K562 (cell line): ENCODE data around the gene MATN1. TPM values are rescaled to one million over a fixed set of nuclear protein-coding genes. Genes with fewer than 3 reads are reported as not detected.

ENCODE experiments used
- CHCHD3 ChIP-seq: fragments of 250-450 bp; sonication (Bioruptor Pico); IDR thresholded peaks from 2 replicates; pipeline ENCODE4 v2.1.2; 2022; ENCODE audit warnings: mild to moderate bottlenecking
- CREBBP ChIP-seq: IDR thresholded peaks from one replicate; pipeline ENCODE4 v1.6.1; 2012; ENCODE audit warnings: low read depth, mild to moderate bottlenecking, control low read depth, inconsistent platforms, low read length
- HDAC2 ChIP-seq: fragments of 450-650 bp; IDR thresholded peaks from 2 replicates; pipeline ENCODE4 v1.6.1; 2016; ENCODE audit warnings: mild to moderate bottlenecking
- HSF4 ChIP-seq: fragments of 250-450 bp; sonication (Bioruptor Pico); IDR thresholded peaks from 2 replicates; pipeline ENCODE4 v2.1.2; 2022; ENCODE audit warnings: mild to moderate bottlenecking, moderate library complexity, borderline replicate concordance
- POLR3A ChIP-seq: IDR thresholded peaks from 2 replicates; pipeline ENCODE4 v1.6.1; 2011; ENCODE audit warnings: borderline replicate concordance, mild to moderate bottlenecking, moderate library complexity; ENCODE audit not compliant: insufficient read length, insufficient read depth; ENCODE audit errors: extremely low read depth
- PYGO2 ChIP-seq: fragments of 450-650 bp; IDR thresholded peaks from 2 replicates; pipeline ENCODE4 v1.6.1; 2016; ENCODE audit warnings: mild to moderate bottlenecking, missing genetic modification characterization, moderate library complexity, missing compliant biosample characterization
- SIX5 ChIP-seq, 2 experiments: IDR thresholded peaks; 2 replicates each; pipeline ENCODE4 v1.6.1; 2011; ENCODE audit warnings: low read length in 2 of 2, borderline replicate concordance in 1 of 2, low read depth in 1 of 2, mild to moderate bottlenecking in 1 of 2, moderate library complexity in 1 of 2; ENCODE audit not compliant: insufficient read depth in 1 of 2
- ZNF431 ChIP-seq: sonication (generic); formaldehyde crosslinking; IDR thresholded peaks from 2 replicates; pipeline ENCODE4 v1.8.0; 2022; ENCODE audit warnings: mild to moderate bottlenecking, missing genetic modification reagents
- polyA plus RNA-seq, 8 experiments: library from polyadenylated mRNA; depleted of rRNA in 4 of 8; stranded (reverse) in 5 of 8; unstranded in 3 of 8; fragments of >200 nt; fragmentation: Nextera tagmentation in 2 of 8; fragmentation: Illumina TruSeq in 1 of 8; extraction: Ambion mirVana in 2 of 8; extraction: Trizol in 1 of 8; gene quantifications; 2 replicates each; pipeline versions ENCODE4 v1.2.1 to v1.2.3, GENCODE V29; 2011 to 2014; ENCODE audit warnings: inconsistent platforms in 1 of 8, missing spikeins in 1 of 8
- total RNA-seq, 7 experiments: library from RNA; depleted of rRNA in 6 of 7; stranded (reverse); fragments of >200 nt in 6 of 7; fragmentation: Illumina TruSeq in 2 of 7; extraction: Trizol in 2 of 7; gene quantifications; 2 replicates each; pipeline versions ENCODE4 v1.2.1 to v1.2.3, GENCODE V29; 2011 to 2021; ENCODE audit warnings: low replicate concordance in 1 of 7
- TF ChIP-seq, protein P1 (sequence below): fragments of 450-650 bp; formaldehyde crosslinking; IDR thresholded peaks from 2 replicates; pipeline ENCODE4 v1.4.0; 2022; ENCODE audit warnings: missing genetic modification characterization
- TF ChIP-seq, protein P2 (sequence below), 2 experiments: fragments of 450-650 bp in 1 of 2; sonication (generic) in 1 of 2; formaldehyde crosslinking in 1 of 2; IDR thresholded peaks; 2 replicates each; pipeline versions ENCODE4 v1.7.1 to v1.9.0; 2016 to 2022; ENCODE audit warnings: inconsistent platforms in 1 of 2, mild to moderate bottlenecking in 1 of 2, missing genetic modification reagents in 1 of 2
- TF ChIP-seq, protein P3 (sequence below): fragments of 450-650 bp; conservative IDR thresholded peaks from 2 replicates; pipeline ENCODE4 v1.6.1; 2016; ENCODE audit warnings: missing genetic modification characterization, low read depth, mild to moderate bottlenecking, missing compliant biosample characterization, moderate library complexity
- TF ChIP-seq, protein P4 (sequence below), 2 experiments: fragments of 450-650 bp in 1 of 2; sonication (generic) in 1 of 2; formaldehyde crosslinking; conservative IDR thresholded peaks; 2 replicates each; pipeline versions ENCODE4 v1.4.0 to v1.8.1; 2020 to 2022; ENCODE audit warnings: mild to moderate bottlenecking in 1 of 2, missing genetic modification reagents in 1 of 2

Gene MATN1
- total and polyA plus RNA-seq, 9 of the 15 experiments (the other 6 are each of a cell fraction or from before 2014, with no cell fraction given), result 0.10 to 2.3 (median 1.2) TPM

DNA sequence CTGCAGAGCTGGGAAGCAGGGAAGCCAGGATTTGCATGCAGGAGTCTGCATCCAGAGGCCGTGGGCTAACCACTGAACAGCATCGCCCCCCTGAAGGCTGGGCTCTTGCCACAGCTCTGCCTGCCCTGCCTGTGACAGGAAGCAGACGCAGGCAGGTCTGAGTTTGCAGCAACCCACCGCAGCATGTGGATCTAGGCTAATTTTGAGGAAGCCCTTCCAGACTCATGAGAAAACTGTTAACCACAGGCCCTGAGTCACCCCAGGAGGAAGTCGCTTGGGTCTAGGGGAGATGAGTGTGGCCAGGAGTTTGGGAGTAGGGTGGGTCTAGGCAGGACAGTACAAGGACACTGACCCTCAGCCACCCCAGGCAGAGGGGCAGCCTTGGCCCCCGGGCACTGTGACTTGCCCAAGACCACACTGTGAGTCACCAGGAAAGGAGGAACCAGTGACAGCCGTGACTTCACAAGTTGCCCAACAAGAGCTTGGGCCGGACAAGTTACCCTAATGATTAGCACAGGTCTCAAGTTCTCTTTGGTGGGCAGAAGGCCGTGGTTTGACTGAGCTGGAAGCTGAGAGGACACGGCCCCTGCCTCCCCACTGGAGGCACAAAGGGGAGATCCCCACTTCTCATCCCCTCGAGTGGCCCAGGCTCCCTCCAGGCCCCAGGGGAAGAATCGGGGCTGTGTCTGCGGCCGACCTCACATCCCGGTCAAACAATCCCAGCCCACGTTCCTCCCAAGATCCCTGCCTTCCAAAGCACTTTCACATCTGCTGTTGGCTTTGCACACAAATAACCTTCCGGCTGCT, 33.4 kb upstream of the MATN1 start (continued):
- TF ChIP-seq, protein P1, sequence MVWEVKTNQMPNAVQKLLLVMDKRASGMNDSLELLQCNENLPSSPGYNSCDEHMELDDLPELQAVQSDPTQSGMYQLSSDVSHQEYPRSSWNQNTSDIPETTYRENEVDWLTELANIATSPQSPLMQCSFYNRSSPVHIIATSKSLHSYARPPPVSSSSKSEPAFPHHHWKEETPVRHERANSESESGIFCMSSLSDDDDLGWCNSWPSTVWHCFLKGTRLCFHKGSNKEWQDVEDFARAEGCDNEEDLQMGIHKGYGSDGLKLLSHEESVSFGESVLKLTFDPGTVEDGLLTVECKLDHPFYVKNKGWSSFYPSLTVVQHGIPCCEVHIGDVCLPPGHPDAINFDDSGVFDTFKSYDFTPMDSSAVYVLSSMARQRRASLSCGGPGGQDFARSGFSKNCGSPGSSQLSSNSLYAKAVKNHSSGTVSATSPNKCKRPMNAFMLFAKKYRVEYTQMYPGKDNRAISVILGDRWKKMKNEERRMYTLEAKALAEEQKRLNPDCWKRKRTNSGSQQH (CRISPR knock-in tag), result peak; percentile 90
- TF ChIP-seq, protein P2, sequence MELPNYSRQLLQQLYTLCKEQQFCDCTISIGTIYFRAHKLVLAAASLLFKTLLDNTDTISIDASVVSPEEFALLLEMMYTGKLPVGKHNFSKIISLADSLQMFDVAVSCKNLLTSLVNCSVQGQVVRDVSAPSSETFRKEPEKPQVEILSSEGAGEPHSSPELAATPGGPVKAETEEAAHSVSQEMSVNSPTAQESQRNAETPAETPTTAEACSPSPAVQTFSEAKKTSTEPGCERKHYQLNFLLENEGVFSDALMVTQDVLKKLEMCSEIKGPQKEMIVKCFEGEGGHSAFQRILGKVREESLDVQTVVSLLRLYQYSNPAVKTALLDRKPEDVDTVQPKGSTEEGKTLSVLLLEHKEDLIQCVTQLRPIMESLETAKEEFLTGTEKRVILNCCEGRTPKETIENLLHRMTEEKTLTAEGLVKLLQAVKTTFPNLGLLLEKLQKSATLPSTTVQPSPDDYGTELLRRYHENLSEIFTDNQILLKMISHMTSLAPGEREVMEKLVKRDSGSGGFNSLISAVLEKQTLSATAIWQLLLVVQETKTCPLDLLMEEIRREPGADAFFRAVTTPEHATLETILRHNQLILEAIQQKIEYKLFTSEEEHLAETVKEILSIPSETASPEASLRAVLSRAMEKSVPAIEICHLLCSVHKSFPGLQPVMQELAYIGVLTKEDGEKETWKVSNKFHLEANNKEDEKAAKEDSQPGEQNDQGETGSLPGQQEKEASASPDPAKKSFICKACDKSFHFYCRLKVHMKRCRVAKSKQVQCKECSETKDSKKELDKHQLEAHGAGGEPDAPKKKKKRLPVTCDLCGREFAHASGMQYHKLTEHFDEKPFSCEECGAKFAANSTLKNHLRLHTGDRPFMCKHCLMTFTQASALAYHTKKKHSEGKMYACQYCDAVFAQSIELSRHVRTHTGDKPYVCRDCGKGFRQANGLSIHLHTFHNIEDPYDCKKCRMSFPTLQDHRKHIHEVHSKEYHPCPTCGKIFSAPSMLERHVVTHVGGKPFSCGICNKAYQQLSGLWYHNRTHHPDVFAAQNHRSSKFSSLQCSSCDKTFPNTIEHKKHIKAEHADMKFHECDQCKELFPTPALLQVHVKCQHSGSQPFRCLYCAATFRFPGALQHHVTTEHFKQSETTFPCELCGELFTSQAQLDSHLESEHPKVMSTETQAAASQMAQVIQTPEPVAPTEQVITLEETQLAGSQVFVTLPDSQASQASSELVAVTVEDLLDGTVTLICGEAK (IDR thresholded peaks at IDR 0.05), result 0 out of 2 replicates have a peak, but pooled peaks have one; percentile 24
- TF ChIP-seq, protein P2 (CRISPR knock-in tag; IDR thresholded peaks at IDR 0.05), result no peak; the same call in 1 of the 2 replicates
- TF ChIP-seq CHCHD3 (no peak), ZNF431 (peak; percentile 9; the same call in 1 of the 2 replicates), CREBBP (no peak), HSF4 (CRISPR knock-in tag) (no peak), HDAC2 (peak; percentile 86), PYGO2 (tag) (no peak; the same call in 1 of the 2 replicates), POLR3A (no peak), SIX5 (IDR thresholded peaks at IDR 0.05; ENCODE audit: borderline replicate concordance in 1 of 2, insufficient read depth in 1 of 2, low read depth in 1 of 2, low read length in 2 of 2) (no peak)
- TF ChIP-seq, protein P3, sequence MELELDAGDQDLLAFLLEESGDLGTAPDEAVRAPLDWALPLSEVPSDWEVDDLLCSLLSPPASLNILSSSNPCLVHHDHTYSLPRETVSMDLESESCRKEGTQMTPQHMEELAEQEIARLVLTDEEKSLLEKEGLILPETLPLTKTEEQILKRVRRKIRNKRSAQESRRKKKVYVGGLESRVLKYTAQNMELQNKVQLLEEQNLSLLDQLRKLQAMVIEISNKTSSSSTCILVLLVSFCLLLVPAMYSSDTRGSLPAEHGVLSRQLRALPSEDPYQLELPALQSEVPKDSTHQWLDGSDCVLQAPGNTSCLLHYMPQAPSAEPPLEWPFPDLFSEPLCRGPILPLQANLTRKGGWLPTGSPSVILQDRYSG (tag), result peak; percentile 76; the same call in 1 of the 2 replicates
- TF ChIP-seq, protein P4, sequence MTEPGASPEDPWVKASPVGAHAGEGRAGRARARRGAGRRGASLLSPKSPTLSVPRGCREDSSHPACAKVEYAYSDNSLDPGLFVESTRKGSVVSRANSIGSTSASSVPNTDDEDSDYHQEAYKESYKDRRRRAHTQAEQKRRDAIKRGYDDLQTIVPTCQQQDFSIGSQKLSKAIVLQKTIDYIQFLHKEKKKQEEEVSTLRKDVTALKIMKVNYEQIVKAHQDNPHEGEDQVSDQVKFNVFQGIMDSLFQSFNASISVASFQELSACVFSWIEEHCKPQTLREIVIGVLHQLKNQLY (CRISPR knock-in tag; conservative IDR thresholded peaks at IDR 0.05), result 0 out of 4 replicates have a peak, but pooled peaks of 1 of the 2 experiments have one; percentile 64
